Breast epithelium (tissue), 4 donors: Measurements from ENCODE around the gene POLG. TPM values are rescaled to one million over a fixed set of nuclear protein-coding genes. Genes with fewer than 3 reads are reported as not detected.

Experiments used
- DNase-seq, 2 donors: peaks; one replicate each; pipeline ENCODE4 v3.0.0-alpha.2; 2019; ENCODE audit warnings: low spot score in 2 of 2
- H3K27ac ChIP-seq, 2 donors: fragments of 200-600 bp; sonication (generic) in 1 of 2; one replicate each; pipeline ENCODE4 v1.5.1; 2016 to 2019; ENCODE audit warnings: mild to moderate bottlenecking in 1 of 2
- H3K27me3 ChIP-seq, 2 donors: fragments of 200-600 bp; sonication (generic) in 1 of 2; one replicate each; pipeline versions ENCODE4 v1.5.1 to v1.6.0; 2017 to 2019; ENCODE audit warnings: control low read depth in 1 of 2, mild to moderate bottlenecking in 1 of 2
- H3K36me3 ChIP-seq: fragments of 200-600 bp; one replicate; pipeline ENCODE4 v1.5.1; 2019
- H3K4me1 ChIP-seq, 2 donors: fragments of 200-600 bp; sonication (generic); one replicate each; pipeline ENCODE4 v1.5.1; 2016 to 2019; ENCODE audit warnings: control low read depth in 1 of 2
- H3K4me3 ChIP-seq, 3 donors: fragments of 200-600 bp; sonication (generic); 1 replicate in 2 of 3; 2 replicates in 1 of 3; pipeline ENCODE4 v1.5.1; 2016 to 2019; ENCODE audit warnings: mild to moderate bottlenecking in 3 of 3, moderate library complexity in 2 of 3
- H3K9me3 ChIP-seq, 2 donors: fragments of 200-600 bp; sonication (generic) in 1 of 2; one replicate each; pipeline ENCODE4 v1.5.1; 2016 to 2019; ENCODE audit warnings: control low read depth in 1 of 2
- POLR2A ChIP-seq: fragments of 450-650 bp; IDR thresholded peaks from one replicate; pipeline ENCODE4 v1.6.1; 2016; ENCODE audit warnings: antibody characterized with exemption, mild to moderate bottlenecking, moderate library complexity
- POLR2AphosphoS5 ChIP-seq, 3 donors: sonication (generic); formaldehyde crosslinking; IDR thresholded peaks; one replicate each; pipeline ENCODE4 v1.6.1; 2017; ENCODE audit warnings: antibody characterized with exemption in 3 of 3
- intact Hi-C: fragments of 100-400 bp; cut with DNase I; formaldehyde crosslinking; loops from one replicate; pipeline ENCODE4 v1.15.1; 2023; ENCODE audit warnings: low total_unique reads
- total RNA-seq, 3 donors: library from RNA; depleted of rRNA; stranded (reverse); fragments of >200 nt; gene quantifications; one replicate each; pipeline ENCODE4 v1.1.0, GENCODE V29; 2016
- TF ChIP-seq, protein P1 (sequence below), 3 donors: fragments of 450-650 bp; IDR thresholded peaks; one replicate each; pipeline ENCODE4 v1.5.1; 2016 to 2017; ENCODE audit warnings: antibody characterized with exemption in 3 of 3, mild to moderate bottlenecking in 3 of 3, moderate library complexity in 3 of 3

POLG gene
- total RNA-seq, 3 donors from 2014 or later = 50.6 to 59.6 (median 53.3) TPM

DNA sequence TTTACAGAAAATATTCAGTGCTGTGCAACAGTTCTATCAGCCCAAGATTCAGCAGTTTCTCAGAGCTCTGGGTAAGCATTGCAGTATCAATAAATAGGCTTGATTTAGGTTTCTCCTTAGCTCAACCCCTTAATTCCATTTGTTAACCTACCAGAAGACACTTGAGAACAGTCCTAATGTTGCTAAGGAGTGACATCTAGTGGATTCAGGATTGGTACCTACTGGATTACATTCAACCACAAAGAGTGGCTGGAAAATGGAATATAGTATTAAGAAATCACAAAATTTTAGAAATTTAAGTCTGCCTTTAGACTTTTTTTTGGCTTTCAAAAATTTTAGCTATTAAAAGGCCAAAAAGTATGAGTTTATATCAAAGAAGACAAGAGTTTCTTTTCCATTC lies 34.7 kb downstream of the POLG start:
- no peaks in the 10 kb centered on the region for H3K4me1 ChIP-seq
- DNase-seq = no peak
- H3K27me3 ChIP-seq = no peaks in the 10 kb centered on the region
- no peak overlapping the region for H3K4me3 ChIP-seq
- H3K36me3 ChIP-seq = no peaks in the 10 kb centered on the region
- H3K9me3 ChIP-seq = no peaks in the 10 kb centered on the region
- TF ChIP-seq, protein P1, sequence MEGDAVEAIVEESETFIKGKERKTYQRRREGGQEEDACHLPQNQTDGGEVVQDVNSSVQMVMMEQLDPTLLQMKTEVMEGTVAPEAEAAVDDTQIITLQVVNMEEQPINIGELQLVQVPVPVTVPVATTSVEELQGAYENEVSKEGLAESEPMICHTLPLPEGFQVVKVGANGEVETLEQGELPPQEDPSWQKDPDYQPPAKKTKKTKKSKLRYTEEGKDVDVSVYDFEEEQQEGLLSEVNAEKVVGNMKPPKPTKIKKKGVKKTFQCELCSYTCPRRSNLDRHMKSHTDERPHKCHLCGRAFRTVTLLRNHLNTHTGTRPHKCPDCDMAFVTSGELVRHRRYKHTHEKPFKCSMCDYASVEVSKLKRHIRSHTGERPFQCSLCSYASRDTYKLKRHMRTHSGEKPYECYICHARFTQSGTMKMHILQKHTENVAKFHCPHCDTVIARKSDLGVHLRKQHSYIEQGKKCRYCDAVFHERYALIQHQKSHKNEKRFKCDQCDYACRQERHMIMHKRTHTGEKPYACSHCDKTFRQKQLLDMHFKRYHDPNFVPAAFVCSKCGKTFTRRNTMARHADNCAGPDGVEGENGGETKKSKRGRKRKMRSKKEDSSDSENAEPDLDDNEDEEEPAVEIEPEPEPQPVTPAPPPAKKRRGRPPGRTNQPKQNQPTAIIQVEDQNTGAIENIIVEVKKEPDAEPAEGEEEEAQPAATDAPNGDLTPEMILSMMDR (IDR thresholded peaks at IDR 0.05) = no peak
- TF ChIP-seq POLR2A (no peak), POLR2AphosphoS5 (IDR thresholded peaks at IDR 0.05) (no peak)
- intact Hi-C loops = no loop called here
- H3K27ac ChIP-seq = no peak overlapping the region

DNA sequence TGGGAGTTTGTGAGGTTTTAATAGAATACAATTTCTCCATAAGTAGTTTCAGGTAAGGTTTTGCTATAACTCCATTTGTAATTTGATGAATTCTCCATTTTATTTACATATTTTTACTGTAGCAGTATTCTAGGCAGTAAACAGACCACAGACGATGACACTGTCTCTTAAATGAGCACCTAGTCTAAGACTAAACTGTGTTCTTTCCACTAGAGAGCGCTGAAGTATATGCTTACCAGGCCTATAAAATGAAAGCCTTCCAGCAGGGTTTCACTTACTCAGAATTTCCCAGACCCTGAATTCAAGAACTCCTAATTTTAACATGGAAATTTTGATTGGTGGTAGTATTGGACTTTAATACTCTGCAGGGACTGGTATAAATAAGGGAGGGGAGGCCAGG lies 41.6 kb downstream of the POLG start:
- no peaks in the 10 kb centered on the region for H3K36me3 ChIP-seq
- no peak overlapping the region for H3K27ac ChIP-seq
- intact Hi-C loops = no loop called here
- H3K4me3 ChIP-seq = no peak overlapping the region
- H3K9me3 ChIP-seq = no peaks in the 10 kb centered on the region
- TF ChIP-seq, protein P1 (IDR thresholded peaks at IDR 0.05) = no peak
- TF ChIP-seq POLR2A (no peak), POLR2AphosphoS5 (IDR thresholded peaks at IDR 0.05) (no peak)
- DNase-seq = no peak
- no peaks in the 10 kb centered on the region for H3K27me3 ChIP-seq
- H3K4me1 ChIP-seq = no peaks in the 10 kb centered on the region

GRCh38 chr15:89291934-89292438 lies 42.6 kb downstream of the POLG start:
- Histone ChIP-seq H3K27ac (no peak overlapping the region), H3K4me3 (no peak overlapping the region), H3K27me3 (no peaks in the 10 kb centered on the region), H3K36me3 (no peaks in the 10 kb centered on the region), H3K4me1 (no peaks in the 10 kb centered on the region), H3K9me3 (no peaks in the 10 kb centered on the region)
- no peak for DNase-seq
- TF ChIP-seq POLR2A (no peak), POLR2AphosphoS5 (IDR thresholded peaks at IDR 0.05) (no peak)
- TF ChIP-seq, protein P1 (IDR thresholded peaks at IDR 0.05) = no peak
- intact Hi-C loops = no loop called here

DNA sequence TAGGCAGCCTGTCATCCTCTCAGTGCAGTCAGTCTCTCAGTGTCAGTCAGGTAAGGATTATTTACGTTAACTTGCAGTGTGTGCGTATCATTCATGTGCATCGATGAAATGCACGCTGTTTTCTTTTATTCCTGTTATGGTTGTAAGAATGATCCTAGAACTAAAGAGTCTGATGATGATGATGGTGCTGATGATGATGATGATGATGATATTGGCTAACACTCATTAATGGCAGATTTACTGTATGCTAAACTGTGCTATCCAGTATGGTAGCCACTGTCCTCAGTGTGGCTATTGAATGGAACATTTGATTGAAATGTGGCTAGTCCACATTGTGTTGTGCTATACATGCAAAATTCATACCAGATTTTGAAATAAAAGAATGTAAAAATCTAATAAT lies 51.4 kb downstream of the POLG start:
- DNase-seq = no peak
- intact Hi-C loops = no loop called here
- H3K27me3 ChIP-seq = no peaks in the 10 kb centered on the region
- no peak overlapping the region for H3K27ac ChIP-seq
- H3K9me3 ChIP-seq = no peaks in the 10 kb centered on the region
- TF ChIP-seq POLR2AphosphoS5 (IDR thresholded peaks at IDR 0.05) = no peak
- TF ChIP-seq POLR2A = no peak
- TF ChIP-seq, protein P1 (IDR thresholded peaks at IDR 0.05) = no peak
- no peaks in the 10 kb centered on the region for H3K4me1 ChIP-seq
- H3K36me3 ChIP-seq = no peaks in the 10 kb centered on the region
- no peak overlapping the region for H3K4me3 ChIP-seq

DNA sequence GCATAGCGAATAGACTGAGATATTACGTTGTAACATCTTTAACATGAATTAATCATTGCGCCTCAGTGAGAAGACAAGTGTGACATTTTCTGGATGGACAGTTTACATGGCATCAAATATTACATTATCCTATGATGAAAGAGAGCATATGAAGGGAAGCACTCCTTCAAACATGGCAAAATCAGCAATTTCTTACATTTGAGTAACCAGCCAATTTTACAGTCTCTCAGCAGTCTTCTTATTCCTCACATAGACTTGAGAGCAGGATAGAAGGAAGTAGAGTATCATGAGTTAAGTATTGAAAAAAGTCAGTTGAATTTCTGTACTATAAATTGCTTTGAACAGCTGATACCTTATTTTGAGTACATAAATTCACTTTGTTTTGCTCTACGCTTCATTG lies 52.0 kb downstream of the POLG start:
- H3K4me1 ChIP-seq = no peaks in the 10 kb centered on the region
- H3K36me3 ChIP-seq = no peaks in the 10 kb centered on the region
- TF ChIP-seq, protein P1 (IDR thresholded peaks at IDR 0.05) = no peak
- no peak for TF ChIP-seq POLR2A
- no peak for TF ChIP-seq POLR2AphosphoS5 (IDR thresholded peaks at IDR 0.05)
- DNase-seq = no peak
- H3K4me3 ChIP-seq = no peak overlapping the region
- intact Hi-C loops = no loop called here
- no peak overlapping the region for H3K27ac ChIP-seq
- no peaks in the 10 kb centered on the region for H3K9me3 ChIP-seq
- H3K27me3 ChIP-seq = no peaks in the 10 kb centered on the region
